ENCODE data around the gene GTSE1.

GTSE1 gene

DNA sequence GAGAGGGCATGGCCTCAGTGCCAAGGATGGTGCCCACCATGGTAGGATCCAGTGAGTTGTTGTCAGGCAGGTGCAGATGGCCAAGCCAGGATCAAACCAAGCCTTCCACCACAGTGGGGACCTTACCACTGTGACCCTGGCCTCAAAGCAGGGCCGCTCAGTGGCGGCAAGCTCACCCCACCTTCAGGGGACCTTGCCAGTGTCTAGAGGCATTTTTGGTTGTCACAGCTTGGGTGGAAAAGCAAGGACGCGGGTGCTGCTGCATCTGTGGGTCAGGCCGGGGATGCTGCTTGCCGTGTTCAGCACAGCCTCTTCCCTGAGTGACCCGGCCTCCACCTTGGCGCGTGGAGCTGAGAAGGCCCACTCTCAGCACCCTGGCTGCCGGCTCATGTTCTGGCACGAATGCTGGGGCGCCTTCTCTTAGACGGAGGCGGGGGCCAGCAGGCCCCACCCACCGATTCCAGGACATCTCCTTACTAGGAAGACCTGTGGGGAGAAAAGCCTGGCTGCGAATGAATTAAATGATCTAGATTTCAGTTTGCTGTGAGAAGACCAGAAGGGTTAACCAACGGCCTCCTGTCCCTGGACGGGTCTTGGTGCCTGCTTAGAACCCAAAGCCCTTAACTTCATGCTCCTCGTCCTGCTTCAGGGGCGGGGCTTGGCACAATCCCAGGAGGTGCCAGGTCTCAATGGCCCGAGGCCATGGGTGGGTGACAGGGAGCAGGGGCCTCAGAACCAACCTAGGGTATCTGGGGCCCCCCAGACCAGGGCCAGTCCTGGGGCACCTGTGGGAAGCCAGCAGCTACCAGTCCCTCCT, 57.7 kb downstream of the GTSE1 start:
- no peak for DNase-seq

DNA sequence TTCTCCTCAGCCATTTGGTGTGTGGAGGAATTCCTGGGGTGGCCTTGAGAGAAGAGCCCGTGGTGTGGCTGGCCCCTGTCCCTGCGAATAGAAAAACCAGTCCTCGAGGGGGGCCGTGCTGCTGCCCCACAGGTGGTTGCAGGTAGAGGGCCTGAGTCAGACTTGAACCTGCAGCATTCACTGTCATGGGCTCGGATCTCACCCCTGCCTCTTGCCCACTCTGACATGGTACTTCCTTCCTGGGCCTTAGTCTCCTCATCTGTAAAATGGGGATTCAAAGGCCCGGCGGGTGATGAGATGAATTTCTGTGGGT, 58.3 kb downstream of the GTSE1 start:
- DNase-seq: no peak

- DNase-seq: peak in 3 of 4 experiments; percentile 35 to 49 (median 38)
These were observed 58.8 kb downstream of the GTSE1 start for GRCh38 chr22:46355369-46355995.

DNA sequence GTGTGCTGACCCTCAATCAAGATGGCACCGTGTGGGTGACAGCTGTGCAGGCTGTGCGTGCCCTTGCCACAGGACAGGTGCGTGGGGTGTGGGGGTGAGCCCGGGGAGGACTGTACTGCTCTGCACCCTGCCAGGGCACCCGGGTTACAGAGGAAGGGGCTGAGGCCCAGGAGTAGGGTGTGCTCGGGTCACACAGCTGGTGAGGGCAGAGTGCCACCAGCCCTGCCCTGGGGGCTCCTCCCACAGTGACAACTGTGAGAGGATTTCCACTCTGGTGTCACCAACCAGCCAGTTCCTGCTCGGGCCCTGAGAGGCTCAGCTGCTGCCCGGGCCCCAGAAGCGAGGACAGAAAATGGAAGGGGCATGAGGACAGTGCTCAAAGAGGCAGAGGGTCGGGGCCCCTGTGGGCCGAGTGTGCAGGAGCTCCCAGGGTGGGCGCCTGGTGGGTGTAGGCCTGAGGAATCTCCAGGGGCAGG, 59.4 kb downstream of the GTSE1 start:
- no peak for DNase-seq

DNA sequence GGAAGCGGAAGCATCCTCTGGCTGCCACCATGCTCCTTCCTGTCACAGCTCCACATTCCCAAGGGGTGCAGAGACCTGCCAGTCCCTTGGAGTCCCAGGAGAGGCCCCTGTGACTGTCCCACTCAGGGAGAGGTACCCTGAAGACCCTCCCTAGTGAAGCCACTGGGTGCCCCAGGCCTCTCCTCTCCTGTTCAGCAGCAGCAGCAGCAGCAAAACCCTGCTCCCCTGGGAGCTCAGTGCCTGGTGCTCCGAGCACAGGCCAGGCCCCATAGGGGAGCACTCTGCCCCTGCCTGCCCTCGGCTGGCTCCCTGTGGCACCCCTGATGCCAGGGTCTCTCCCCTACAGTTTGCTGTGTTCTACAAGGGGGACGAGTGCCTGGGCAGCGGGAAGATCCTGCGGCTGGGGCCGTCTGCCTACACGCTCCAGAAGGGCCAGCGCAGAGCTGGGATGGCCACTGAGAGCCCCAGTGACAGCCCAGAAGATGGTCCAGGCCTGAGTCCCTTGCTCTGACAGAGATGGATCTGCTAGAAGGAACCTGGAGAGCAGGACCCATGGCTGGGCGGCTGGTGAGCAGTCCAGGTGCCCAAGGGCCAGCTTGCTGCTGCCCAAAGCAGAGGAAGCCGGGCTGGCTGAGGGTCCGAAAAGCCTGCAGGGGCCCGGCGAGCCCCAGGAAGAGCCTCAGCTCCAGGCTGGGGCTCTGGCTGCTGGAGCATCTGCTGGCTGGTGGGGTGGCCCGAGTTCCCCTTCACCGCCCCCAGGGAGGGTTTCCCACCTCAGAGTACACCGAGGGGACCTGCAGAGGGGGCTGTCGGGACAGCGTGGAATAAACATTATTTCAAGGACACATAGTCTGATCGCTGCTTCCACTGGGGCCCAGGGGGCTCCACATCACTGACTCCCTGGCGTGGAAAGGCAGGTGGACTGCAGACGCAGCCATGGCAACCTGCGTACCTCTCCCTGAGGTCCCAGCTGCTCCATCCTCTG, 60.1 kb downstream of the GTSE1 start:
- DNase-seq: no peak

DNA sequence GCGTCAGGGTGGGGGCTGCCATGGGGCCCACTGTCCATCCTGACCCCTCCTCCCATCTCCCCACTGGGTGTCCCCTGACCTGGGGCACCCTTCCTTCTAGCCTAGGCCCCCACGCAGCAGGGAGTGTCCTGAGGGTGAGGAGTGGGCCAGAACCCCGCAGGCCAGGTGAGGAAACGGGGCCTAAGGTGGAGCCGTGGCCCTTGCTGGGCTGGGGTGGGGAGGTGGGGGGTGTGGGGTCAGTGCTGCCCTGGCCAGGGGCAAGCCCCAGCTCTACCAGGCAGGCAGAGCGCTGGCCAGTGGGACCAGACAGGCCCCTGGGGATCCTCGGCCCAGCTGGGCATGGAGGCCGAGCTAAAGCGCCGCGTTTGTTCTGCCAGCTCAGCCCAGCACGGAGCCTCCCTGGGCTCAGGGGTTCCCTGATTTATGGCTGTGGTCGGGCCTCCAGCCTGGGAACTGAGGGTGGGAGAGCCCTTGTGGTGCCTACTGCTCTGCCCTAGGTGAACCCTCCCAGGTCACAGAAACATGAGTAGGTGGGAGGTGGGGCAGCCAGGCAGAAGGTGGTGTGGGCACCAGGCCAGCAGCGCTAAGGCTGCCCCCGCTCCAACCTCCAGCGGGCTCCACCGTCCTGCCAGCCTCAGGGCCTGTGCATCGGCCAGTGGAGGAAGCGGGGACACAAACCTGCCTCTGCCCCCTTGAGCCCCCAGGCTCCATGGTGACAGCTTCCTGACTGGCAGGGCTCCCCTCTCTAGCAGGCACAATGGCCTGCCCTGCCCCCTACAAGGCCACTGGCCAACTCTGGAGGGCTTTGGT, 61.2 kb downstream of the GTSE1 start:
- DNase-seq: no peak

- DNase-seq: no peak
These were observed 62.1 kb downstream of the GTSE1 start for GRCh38 chr22:46358766-46359165.

- DNase-seq: no peak
These were observed 62.7 kb downstream of the GTSE1 start for GRCh38 chr22:46359362-46359761.

DNA sequence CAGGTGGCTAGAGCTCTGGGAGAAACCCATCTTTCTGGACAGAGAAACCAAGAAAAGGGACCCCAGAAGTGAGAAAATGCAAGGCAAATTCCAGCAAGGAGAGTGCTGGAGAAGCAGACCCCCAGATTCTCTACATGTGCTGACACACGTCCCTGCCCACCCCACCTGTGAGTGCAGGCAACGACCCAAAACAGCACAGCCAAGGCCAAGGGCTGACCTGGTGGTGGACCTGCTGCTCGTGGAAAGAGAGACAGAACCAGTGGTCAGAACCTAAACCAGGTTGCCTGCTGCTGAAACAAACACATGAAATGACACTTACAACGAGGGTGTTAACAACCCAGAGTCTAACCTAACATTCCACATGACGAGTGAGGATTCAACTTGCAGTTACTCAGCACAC, 63.4 kb downstream of the GTSE1 start:
- no peak for DNase-seq

GRCh38 chr22:46360891-46361290, 64.2 kb downstream of the GTSE1 start:
- DNase-seq: no peak

DNA sequence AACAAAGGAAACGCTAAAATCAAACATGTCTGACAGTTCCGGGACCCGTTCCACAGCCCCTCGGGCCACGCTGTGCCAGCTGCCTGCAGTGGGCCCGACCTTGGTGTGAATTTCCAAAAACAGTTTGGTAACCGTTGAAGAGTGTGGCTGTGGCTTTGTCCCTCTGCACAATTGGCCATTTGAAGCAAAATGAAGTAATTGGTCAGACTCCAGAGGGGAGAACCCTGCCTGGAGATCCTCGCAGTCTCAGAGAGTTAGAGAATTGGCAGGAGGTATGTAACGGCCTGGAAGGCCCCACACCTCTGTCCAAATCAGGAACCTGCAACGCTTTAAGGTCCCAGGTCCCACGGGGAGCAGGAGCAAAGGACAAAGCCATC, 65.1 kb downstream of the GTSE1 start:
- DNase-seq: no peak

DNA sequence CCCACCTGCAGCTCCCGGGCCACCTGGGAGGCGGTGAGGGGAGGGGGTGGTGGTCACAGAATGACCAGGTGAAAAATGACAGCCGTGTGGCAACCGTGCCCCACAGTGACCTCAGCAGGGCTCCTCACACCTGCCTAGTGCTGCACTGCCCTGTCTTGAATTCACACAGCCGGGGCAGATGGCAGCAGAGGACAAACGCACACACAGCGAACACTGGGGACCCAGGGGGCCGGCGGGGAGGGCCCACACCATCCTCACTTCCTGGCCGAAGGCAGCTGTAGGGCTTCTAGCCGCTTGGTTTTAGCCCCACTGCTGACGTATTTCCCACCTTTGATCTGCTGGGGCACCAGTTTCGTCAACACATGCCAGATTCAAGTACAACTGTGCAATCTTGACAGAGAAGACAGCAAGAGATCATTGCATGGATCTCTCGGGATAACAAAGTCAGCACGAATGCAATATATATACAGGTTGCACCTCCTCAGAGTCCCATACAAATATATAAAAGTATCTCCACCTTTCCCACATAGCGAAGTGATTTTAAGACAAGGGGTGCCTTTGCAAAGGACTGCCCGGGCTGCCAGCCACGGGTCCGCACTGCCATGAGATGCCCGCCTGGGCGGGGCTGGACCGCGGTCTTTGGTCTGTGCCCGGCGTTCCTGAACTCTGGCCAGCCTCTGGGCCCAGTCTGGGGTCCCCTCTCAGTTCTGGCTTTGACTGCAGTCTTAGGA, 65.7 kb downstream of the GTSE1 start:
- no peak for DNase-seq

GRCh38 chr22:46362934-46363515, 66.4 kb downstream of the GTSE1 start:
- DNase-seq: no peak

DNA sequence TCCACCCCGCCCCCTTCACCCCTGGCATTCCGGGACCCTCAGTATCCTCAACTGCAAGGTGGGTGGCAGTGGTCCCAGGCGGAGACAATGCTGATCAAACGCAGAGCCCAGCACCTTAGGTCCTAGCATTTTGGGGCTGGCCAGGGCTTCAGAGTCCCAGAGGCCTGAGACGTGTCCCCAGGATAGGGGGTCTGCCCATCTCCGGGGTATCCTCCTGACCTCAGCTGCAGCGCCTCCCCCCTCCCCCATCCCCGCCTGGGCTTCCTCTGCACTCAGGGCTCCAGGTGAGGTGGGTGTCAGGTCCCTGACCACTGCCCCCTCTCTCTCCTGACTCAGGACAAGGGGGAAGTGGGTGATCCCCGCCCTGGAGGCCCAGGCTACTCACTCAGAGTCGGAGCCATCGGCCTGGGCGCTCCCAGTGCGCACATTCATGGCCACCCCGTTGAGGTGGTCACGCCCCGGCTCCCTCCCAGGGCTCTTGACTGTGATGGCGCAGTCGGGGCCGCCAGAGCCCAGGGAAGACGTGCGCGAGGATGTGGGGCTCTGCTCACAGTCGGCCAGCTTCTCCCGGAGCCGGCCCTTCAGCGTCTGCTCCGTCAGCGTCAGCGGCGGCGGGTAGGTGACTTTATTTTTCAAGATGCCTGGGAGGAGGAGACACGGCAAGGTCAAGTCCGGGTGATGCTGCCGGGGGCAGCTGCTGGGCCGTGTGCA, 67.1 kb downstream of the GTSE1 start:
- no peak for DNase-seq

- DNase-seq: no peak
These were observed 67.9 kb downstream of the GTSE1 start for GRCh38 chr22:46364341-46365165.

DNA sequence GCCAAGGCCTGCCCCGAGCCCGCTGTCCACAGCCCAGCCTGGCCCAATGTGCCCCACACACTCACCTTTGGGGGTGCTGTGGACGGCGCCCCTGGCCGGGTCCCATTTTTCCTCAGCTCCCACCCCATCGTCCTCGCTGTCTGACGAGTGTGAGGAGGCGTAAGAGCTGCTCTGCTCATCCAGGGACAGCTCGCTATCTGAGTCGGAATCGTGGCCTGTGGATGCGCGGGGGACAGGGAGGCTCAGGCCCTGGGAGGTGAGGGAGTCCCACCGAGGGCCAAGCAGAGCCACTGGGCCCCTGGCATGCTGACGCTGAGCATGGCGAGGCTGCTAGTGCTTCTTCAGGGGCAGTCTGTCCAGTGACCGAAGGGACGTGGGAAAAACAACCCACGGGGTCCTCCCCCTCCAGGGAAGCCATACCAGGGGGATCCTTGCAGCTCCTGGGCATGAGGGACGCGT, 68.5 kb downstream of the GTSE1 start:
- no peak for DNase-seq

GRCh38 chr22:46366327-46366731, 69.7 kb downstream of the GTSE1 start:
- no peak for DNase-seq

DNA sequence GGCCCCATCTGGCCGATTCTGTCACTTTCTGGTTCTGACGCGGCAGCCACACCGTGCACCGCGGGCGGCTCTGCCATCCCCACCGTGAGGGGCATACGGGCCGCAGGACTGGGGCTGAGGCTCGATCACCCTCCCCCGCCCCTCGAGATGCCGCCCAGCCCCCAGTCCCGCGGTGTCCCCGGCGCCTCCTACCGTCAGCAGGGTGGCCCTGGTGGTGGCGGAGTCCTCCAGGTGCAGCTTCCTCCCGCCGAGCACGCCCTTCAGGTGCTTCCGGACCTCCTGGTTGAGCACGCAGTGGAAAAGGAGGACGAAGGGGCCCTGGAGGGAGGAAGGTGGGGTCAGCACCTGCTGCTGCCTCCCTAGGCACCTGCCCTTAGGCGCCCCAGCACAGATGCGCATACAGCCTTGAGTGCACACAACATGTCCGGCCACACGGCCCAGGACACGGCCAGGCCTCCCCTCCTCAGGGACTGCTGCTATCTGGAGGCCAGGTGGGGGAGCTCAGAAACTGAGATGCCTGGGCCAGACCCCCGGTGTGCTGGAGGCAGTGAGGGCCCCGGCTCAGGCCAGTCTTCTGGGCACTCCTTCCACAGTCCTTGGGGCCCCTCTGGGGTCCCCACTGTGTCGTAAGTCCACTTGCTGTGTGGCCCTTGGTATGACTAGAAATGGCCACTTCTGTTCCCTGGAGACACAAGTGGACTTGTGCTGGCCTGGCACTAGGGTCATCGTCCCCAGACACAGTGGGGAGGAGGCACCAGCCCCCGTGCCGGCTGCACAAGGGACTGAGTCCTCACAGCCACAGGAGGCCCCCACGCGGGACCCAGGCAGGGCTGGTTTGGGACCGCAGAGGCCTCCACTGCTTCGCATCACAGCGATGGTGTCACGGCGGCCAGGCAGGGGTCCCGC, 70.4 kb downstream of the GTSE1 start:
- no peak for DNase-seq
